Measurements from ENCODE around the gene PSMC5.
"Not testable (repeated sequence)": the region's sequence is repeated elsewhere in the genome, so short reads cannot be mapped to it uniquely, and the experiment has no call there.

The PSMC5 gene

GRCh38 chr17:63874061-63874626 is 46.9 kb downstream of the PSMC5 start:
- not testable (repeated sequence) for DNase-seq

GRCh38 chr17:63874693-63875092 is 47.5 kb downstream of the PSMC5 start:
- not testable (repeated sequence) for DNase-seq

- DNase-seq, result not testable (repeated sequence)
Measured at GRCh38 chr17:63878413-63878812, 51.2 kb downstream of the PSMC5 start.

- no peak for DNase-seq
Measured at GRCh38 chr17:63880706-63881105, 53.5 kb downstream of the PSMC5 start.

- DNase-seq, result not testable (repeated sequence)
Measured at GRCh38 chr17:63881337-63881736, 54.1 kb downstream of the PSMC5 start.

Data from fibroblast of skin of right quadriceps (primary cell).